Trophoblast cell (in vitro differentiated cells and primary cell): ENCODE measurements around the gene FIZ1.
A peak's percentile ranks its signal among the peaks of the same experiment; 100 is the strongest.

Experiments used
- DNase-seq, 2 donors: peaks; one replicate each; pipeline ENCODE4 v3.0.0-alpha.2; 2016
- H2AFZ ChIP-seq: 2 replicates; pipeline ENCODE4 v1.6.1; 2013; ENCODE audit warnings: low read length, moderate library complexity, mild to moderate bottlenecking; ENCODE audit not compliant: insufficient read depth, poor library complexity
- H2AK5ac ChIP-seq: 2 replicates; pipeline ENCODE4 v1.6.1; 2013; ENCODE audit warnings: mild to moderate bottlenecking, low read length
- H2BK120ac ChIP-seq: 2 replicates; pipeline ENCODE4 v1.6.1; 2013; ENCODE audit warnings: low read length, mild to moderate bottlenecking, moderate library complexity; ENCODE audit not compliant: insufficient read depth, poor library complexity
- H2BK12ac ChIP-seq: 2 replicates; pipeline ENCODE4 v1.6.1; 2013; ENCODE audit warnings: mild to moderate bottlenecking, low read length, moderate library complexity
- H2BK5ac ChIP-seq: 2 replicates; pipeline ENCODE4 v1.6.1; 2013; ENCODE audit warnings: low read length, low read depth, moderate library complexity, mild to moderate bottlenecking; ENCODE audit not compliant: poor library complexity
- H3K14ac ChIP-seq: 2 replicates; pipeline ENCODE4 v1.6.1; 2013; ENCODE audit warnings: mild to moderate bottlenecking, low read length
- H3K18ac ChIP-seq: 2 replicates; pipeline ENCODE4 v1.6.1; 2013; ENCODE audit warnings: mild to moderate bottlenecking, low read length
- H3K23ac ChIP-seq: 2 replicates; pipeline ENCODE4 v1.6.1; 2013; ENCODE audit warnings: low read length
- H3K27ac ChIP-seq: 2 replicates; pipeline ENCODE4 v1.5.1; 2013; ENCODE audit warnings: low read depth, mild to moderate bottlenecking, inconsistent platforms, low read length, moderate library complexity
- H3K27me3 ChIP-seq: 2 replicates; pipeline ENCODE4 v1.6.1; 2013; ENCODE audit warnings: inconsistent platforms, mild to moderate bottlenecking, low read length, moderate library complexity; ENCODE audit not compliant: insufficient read depth
- H3K36me3 ChIP-seq, 2 experiments: 1 replicate in 1 of 2; 2 replicates in 1 of 2; pipeline ENCODE4 v1.6.1; 2013; ENCODE audit warnings: low read length in 2 of 2, mild to moderate bottlenecking in 2 of 2, moderate library complexity in 1 of 2; ENCODE audit not compliant: insufficient read depth in 2 of 2, control insufficient read depth in 1 of 2
- H3K4ac ChIP-seq: 2 replicates; pipeline ENCODE4 v1.6.1; 2013; ENCODE audit warnings: low read depth, mild to moderate bottlenecking, low read length, moderate library complexity
- H3K4me1 ChIP-seq, 2 experiments: 1 replicate in 1 of 2; 2 replicates in 1 of 2; pipeline ENCODE4 v1.6.1; 2013; ENCODE audit warnings: low read length in 2 of 2, mild to moderate bottlenecking in 2 of 2, moderate library complexity in 1 of 2; ENCODE audit not compliant: insufficient read depth in 2 of 2, control insufficient read depth in 1 of 2
- H3K4me2 ChIP-seq: 2 replicates; pipeline ENCODE4 v1.6.1; 2013; ENCODE audit warnings: inconsistent platforms, mild to moderate bottlenecking, low read length, moderate library complexity
- H3K4me3 ChIP-seq: 2 replicates; pipeline ENCODE4 v1.5.1; 2013; ENCODE audit warnings: mild to moderate bottlenecking, low read depth, low read length, inconsistent platforms
- H3K79me1 ChIP-seq: one replicate; pipeline ENCODE4 v1.6.1; 2013; ENCODE audit warnings: low read length
- H3K79me2 ChIP-seq: 2 replicates; pipeline ENCODE4 v1.6.1; 2013; ENCODE audit warnings: low read length, mild to moderate bottlenecking; ENCODE audit not compliant: control insufficient read depth, insufficient read depth, poor library complexity
- H3K9ac ChIP-seq: 2 replicates; pipeline ENCODE4 v1.6.1; 2013; ENCODE audit warnings: mild to moderate bottlenecking, low read length
- H3K9me3 ChIP-seq: 2 replicates; pipeline ENCODE4 v1.6.1; 2013; ENCODE audit warnings: low read depth, mild to moderate bottlenecking, control low read depth, inconsistent platforms, low read length; ENCODE audit not compliant: insufficient read depth
- H4K12ac ChIP-seq: 2 replicates; pipeline ENCODE4 v1.6.1; 2013; ENCODE audit warnings: low read depth, mild to moderate bottlenecking, low read length, moderate library complexity
- H4K8ac ChIP-seq: 2 replicates; pipeline ENCODE4 v1.6.1; 2013; ENCODE audit warnings: low read depth, mild to moderate bottlenecking, low read length, moderate library complexity
- H4K91ac ChIP-seq: one replicate; pipeline ENCODE4 v1.6.1; 2013; ENCODE audit warnings: low read depth, mild to moderate bottlenecking, low read length, moderate library complexity
- WGBS: extraction: QIAGEN DNeasy Blood & Tissue Kit; methylation state at CpG from one replicate; pipeline ENCODE4 v1.1.7; 2013; ENCODE audit warnings: missing lambda C conversion rate; ENCODE audit not compliant: insufficient read length, insufficient coverage; ENCODE audit errors: extremely low coverage; 5-methylcytosine and 5-hydroxymethylcytosine counted together

Gene FIZ1

DNA sequence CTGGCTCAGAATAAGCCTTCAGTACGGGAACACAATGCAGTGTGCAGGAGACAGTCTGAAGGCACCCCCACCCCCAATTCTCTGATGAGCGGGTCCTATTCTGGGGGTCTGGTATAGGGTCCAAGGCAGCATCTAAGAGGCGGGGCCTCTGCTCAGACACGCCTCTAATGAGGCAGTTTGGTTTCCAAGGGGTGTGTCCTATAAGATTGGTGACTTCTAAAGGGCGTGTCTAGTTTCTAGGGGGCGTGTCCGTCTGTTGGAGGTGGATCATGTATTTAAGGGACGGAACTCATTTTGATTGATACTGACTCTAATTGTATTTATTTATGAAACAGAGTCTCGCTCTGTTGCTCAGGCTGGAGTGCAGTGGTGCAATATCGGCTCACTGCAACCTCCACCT, 8.7 kb downstream of the FIZ1 start:
- no peak for DNase-seq
- no CpG with 5 or more reads among the region's 10 CpGs for WGBS
- peaks cover 5 to 11% of the 10 kb centered on the region in 2 experiments for H3K4me1 ChIP-seq
- H3K9ac ChIP-seq, result no peak overlapping the region
- H4K91ac ChIP-seq, result no peak overlapping the region
- no peak overlapping the region for H3K14ac ChIP-seq
- H3K23ac ChIP-seq, result no peak overlapping the region
- H4K12ac ChIP-seq, result no peak overlapping the region
- no peak overlapping the region for H4K8ac ChIP-seq
- no peak overlapping the region for H3K18ac ChIP-seq
- no peaks in the 10 kb centered on the region for H3K27me3 ChIP-seq
- no peak overlapping the region for H2BK120ac ChIP-seq
- no peaks in the 10 kb centered on the region for H3K9me3 ChIP-seq
- no peak overlapping the region for H3K27ac ChIP-seq
- H2AFZ ChIP-seq, result no peak overlapping the region
- H2BK5ac ChIP-seq, result no peak overlapping the region
- H2AK5ac ChIP-seq, result no peak overlapping the region
- no peaks in the 10 kb centered on the region for H3K79me2 ChIP-seq
- H3K4ac ChIP-seq, result no peak overlapping the region
- H2BK12ac ChIP-seq, result no peak overlapping the region
- H3K4me2 ChIP-seq, result no peak overlapping the region
- H3K36me3 ChIP-seq, result peaks cover 20 to 33% of the 10 kb centered on the region in 2 experiments
- H3K4me3 ChIP-seq, result no peak overlapping the region
- H3K79me1 ChIP-seq, result peaks cover 9% of the 10 kb centered on the region

DNA sequence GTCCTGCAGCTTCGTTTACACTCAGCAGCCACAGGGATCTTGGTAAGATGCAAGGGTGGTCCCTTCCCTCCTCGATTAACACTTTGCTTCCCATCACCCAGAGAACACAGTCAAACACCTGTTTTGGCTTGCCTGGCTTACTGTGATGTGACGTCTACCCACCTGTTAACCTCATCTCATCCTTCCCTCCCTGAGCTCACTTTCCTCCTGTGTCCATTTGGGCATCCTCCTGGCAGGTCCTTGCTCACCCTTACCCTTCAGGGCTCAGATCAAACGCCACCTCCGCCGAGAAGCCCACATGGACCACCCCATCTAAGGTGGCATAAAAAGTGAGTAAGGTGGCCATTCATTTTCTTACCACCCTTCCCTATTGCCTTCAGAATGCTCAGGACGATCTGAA, 9.2 kb downstream of the FIZ1 start:
- peaks cover 8 to 13% of the 10 kb centered on the region in 2 experiments for H3K4me1 ChIP-seq
- no peak overlapping the region for H3K4ac ChIP-seq
- H2AFZ ChIP-seq, result no peak overlapping the region
- no peak overlapping the region for H4K91ac ChIP-seq
- H3K27ac ChIP-seq, result no peak overlapping the region
- no peaks in the 10 kb centered on the region for H3K9me3 ChIP-seq
- H3K27me3 ChIP-seq, result no peaks in the 10 kb centered on the region
- no peak overlapping the region for H3K4me3 ChIP-seq
- H3K36me3 ChIP-seq, result peaks cover 17 to 28% of the 10 kb centered on the region in 2 experiments
- peaks cover 12% of the 10 kb centered on the region for H3K79me1 ChIP-seq
- peaks cover 2% of the 10 kb centered on the region for H3K79me2 ChIP-seq
- H3K4me2 ChIP-seq, result no peak overlapping the region
- H2BK120ac ChIP-seq, result no peak overlapping the region
- DNase-seq, result no peak
- H3K18ac ChIP-seq, result no peak overlapping the region
- no peak overlapping the region for H3K9ac ChIP-seq
- H2AK5ac ChIP-seq, result no peak overlapping the region
- no CpG with 5 or more reads among the region's 7 CpGs for WGBS
- H3K14ac ChIP-seq, result no peak overlapping the region
- no peak overlapping the region for H2BK12ac ChIP-seq
- H4K12ac ChIP-seq, result no peak overlapping the region
- no peak overlapping the region for H4K8ac ChIP-seq
- H3K23ac ChIP-seq, result no peak overlapping the region
- H2BK5ac ChIP-seq, result no peak overlapping the region

DNA sequence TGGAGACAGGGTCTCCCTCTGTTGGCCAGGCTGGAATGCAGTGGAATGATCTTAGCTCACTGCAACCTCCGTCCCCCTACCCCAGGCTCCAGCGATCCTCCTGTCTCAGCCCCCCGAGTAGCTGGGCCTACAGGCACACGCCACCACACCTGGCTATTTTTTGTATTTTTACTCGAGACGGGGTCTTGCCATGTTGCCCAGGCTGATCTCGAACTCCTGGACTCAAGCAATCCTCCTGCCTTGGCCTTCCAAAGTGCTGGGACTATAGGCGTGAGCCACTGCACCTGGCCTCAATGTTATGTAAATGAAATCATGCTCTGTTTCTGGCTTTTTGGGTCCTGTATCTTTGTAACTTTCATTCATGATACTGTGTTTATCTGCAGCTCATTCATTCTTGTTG, 10.6 kb downstream of the FIZ1 start:
- no peak overlapping the region for H2AFZ ChIP-seq
- H4K12ac ChIP-seq, result no peak overlapping the region
- H3K4me1 ChIP-seq, result peaks cover 8 to 13% of the 10 kb centered on the region in 2 experiments
- H2BK120ac ChIP-seq, result no peak overlapping the region
- H4K8ac ChIP-seq, result no peak overlapping the region
- WGBS, result no CpG with 5 or more reads among the region's 8 CpGs
- no peaks in the 10 kb centered on the region for H3K9me3 ChIP-seq
- no peak overlapping the region for H3K4me3 ChIP-seq
- no peak overlapping the region for H2BK12ac ChIP-seq
- no peak overlapping the region for H3K23ac ChIP-seq
- no peak for DNase-seq
- no peak overlapping the region for H3K4me2 ChIP-seq
- H3K18ac ChIP-seq, result no peak overlapping the region
- H3K79me2 ChIP-seq, result peaks cover 2% of the 10 kb centered on the region
- H4K91ac ChIP-seq, result no peak overlapping the region
- no peak overlapping the region for H3K14ac ChIP-seq
- no peaks in the 10 kb centered on the region for H3K27me3 ChIP-seq
- no peak overlapping the region for H3K9ac ChIP-seq
- H3K27ac ChIP-seq, result no peak overlapping the region
- no peak overlapping the region for H2BK5ac ChIP-seq
- no peak overlapping the region for H3K4ac ChIP-seq
- peaks cover 17 to 20% of the 10 kb centered on the region in 2 experiments for H3K36me3 ChIP-seq
- no peak overlapping the region for H2AK5ac ChIP-seq
- H3K79me1 ChIP-seq, result peaks cover 12% of the 10 kb centered on the region

DNA sequence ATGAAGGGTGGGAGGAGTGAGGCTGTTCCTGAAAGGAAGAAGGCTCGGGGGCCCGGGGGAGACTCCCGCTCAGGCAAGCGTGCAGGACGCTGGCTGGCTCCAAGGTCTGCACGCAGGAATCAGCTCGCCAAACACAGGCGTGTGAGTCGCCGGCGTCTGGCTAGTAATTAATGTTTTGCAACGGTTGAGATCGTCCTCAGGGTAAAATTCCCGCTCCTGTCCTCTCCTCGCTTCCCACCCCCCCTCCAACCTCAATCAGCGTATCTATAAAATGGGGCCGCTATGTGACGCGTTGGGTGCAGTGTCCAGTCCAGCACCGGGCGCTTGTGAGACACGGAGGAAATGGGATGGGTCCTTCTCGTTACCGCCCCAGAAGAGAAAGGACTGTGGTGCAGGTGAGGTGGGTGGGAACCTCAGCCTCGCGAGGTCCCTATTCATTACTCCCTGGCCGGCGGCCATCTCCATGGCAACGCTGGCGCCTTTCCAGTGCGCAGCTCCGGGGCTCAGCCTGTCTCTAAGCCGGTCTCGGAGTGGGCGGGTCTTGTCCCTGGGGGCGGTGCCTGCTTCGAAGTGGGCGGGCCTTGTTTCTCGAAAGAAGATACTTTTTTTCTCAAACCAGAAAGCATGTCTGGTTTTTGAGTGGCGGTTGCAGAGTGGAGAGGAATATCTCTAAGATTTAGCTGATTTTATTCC, 12.2 kb downstream of the FIZ1 start:
- H3K4ac ChIP-seq, result no peak overlapping the region
- H3K27me3 ChIP-seq, result no peaks in the 10 kb centered on the region
- H3K23ac ChIP-seq, result no peak overlapping the region
- H2BK5ac ChIP-seq, result peak overlapping the region; percentile 43
- WGBS, result no CpG with 5 or more reads among the region's 40 CpGs
- peak overlapping the region; percentile 53 for H3K14ac ChIP-seq
- H2AFZ ChIP-seq, result peak overlapping the region; percentile 97
- peak overlapping the region; percentile 68 for H2BK120ac ChIP-seq
- peak overlapping the region; percentile 30 for H2BK12ac ChIP-seq
- H3K18ac ChIP-seq, result peak overlapping the region; percentile 46
- H4K8ac ChIP-seq, result peak overlapping the region; percentile 26
- H3K9me3 ChIP-seq, result no peaks in the 10 kb centered on the region
- H3K79me1 ChIP-seq, result peaks cover 12% of the 10 kb centered on the region
- peak overlapping the region; percentile 18 for H2AK5ac ChIP-seq
- H3K4me3 ChIP-seq, result peak overlapping the region; percentile 30
- peak overlapping the region; percentile 51 for H4K12ac ChIP-seq
- peak; percentile 70 to 82 for DNase-seq
- H3K4me1 ChIP-seq, result peaks cover 8 to 13% of the 10 kb centered on the region in 2 experiments
- peak overlapping the region; percentile 61 for H4K91ac ChIP-seq
- peaks cover 3 to 4% of the 10 kb centered on the region in 2 experiments for H3K36me3 ChIP-seq
- H3K79me2 ChIP-seq, result peaks cover 2% of the 10 kb centered on the region
- peak overlapping the region; percentile 43 for H3K27ac ChIP-seq
- H3K4me2 ChIP-seq, result peak overlapping the region; percentile 78
- H3K9ac ChIP-seq, result no peak overlapping the region
